Measurements from ENCODE around the gene DNAJA1. TPM values are rescaled to one million over a fixed set of nuclear protein-coding genes. Genes with fewer than 3 reads are reported as not detected.

The DNAJA1 gene
- total and polyA plus RNA-seq, 3 donors from 2014 or later, result 146 to 256 (median 149) TPM

DNA sequence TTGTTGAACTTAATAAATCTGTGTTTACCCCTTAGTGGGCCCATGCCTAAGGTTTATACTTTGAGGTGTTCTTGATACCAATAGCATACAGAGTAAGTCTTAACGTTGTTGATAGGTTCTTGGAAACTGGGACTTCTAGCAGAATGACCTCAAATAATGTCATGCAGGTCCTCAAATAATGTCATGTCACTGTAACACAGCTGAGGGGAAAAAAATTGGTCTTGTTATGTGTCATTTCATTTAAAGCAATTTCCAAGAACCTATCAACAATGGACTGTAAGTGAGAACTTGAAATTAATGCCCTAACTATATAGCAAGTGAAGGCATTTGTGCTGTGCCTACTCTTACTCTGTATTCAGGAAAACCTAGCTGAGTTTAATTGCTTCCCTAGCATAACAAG is 7.2 kb downstream of the DNAJA1 start:
- Histone ChIP-seq H3K27me3 (no peaks in the 10 kb centered on the region), H3K9me3 (no peaks in the 10 kb centered on the region), H3K27ac (no peak overlapping the region), H3K4me3 (no peak overlapping the region), H3K36me3 (ENCODE audit: low read depth, missing control alignments) (no peaks in the 10 kb centered on the region), H3K4me1 (peaks cover 11% of the 10 kb centered on the region)
- no peak for DNase-seq
- TF ChIP-seq, protein P1, sequence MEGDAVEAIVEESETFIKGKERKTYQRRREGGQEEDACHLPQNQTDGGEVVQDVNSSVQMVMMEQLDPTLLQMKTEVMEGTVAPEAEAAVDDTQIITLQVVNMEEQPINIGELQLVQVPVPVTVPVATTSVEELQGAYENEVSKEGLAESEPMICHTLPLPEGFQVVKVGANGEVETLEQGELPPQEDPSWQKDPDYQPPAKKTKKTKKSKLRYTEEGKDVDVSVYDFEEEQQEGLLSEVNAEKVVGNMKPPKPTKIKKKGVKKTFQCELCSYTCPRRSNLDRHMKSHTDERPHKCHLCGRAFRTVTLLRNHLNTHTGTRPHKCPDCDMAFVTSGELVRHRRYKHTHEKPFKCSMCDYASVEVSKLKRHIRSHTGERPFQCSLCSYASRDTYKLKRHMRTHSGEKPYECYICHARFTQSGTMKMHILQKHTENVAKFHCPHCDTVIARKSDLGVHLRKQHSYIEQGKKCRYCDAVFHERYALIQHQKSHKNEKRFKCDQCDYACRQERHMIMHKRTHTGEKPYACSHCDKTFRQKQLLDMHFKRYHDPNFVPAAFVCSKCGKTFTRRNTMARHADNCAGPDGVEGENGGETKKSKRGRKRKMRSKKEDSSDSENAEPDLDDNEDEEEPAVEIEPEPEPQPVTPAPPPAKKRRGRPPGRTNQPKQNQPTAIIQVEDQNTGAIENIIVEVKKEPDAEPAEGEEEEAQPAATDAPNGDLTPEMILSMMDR (IDR thresholded peaks at IDR 0.05), result no peak
- no peak for TF ChIP-seq POLR2A (IDR thresholded peaks at IDR 0.05)
- 59 to 62% methylated on average over 1 of the region's 1 CpG for WGBS, 2 donors
- intact Hi-C loops (cut with DNase I; ENCODE audit: low total_unique reads), result no loop called here

DNA sequence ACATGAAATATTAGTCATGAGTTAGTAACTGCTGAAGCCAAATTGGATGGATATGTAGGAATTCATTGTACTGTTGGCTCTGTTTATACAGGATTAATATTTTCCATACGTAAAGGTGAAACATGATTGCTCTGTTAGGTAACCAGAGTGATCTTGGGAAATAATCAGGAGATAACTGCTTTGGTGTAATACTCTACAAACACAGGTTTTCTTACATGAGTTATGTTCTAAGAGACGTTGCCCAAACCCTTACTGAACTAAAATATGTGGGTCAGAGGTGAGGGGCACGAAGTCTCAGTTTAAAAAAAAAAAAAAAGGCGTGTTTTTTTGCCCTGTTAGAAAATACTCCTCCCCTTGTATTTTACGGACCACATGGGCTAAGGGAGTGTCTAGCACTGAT is 7.8 kb downstream of the DNAJA1 start:
- 68 to 71% methylated on average over 5 of the region's 5 CpGs for WGBS, 2 donors
- intact Hi-C loops (cut with DNase I; ENCODE audit: low total_unique reads), result no loop called here
- Histone ChIP-seq H3K27ac (no peak overlapping the region), H3K9me3 (no peaks in the 10 kb centered on the region), H3K4me3 (no peak overlapping the region), H3K27me3 (no peaks in the 10 kb centered on the region), H3K4me1 (peaks cover 11% of the 10 kb centered on the region), H3K36me3 (ENCODE audit: low read depth, missing control alignments) (no peaks in the 10 kb centered on the region)
- TF ChIP-seq, protein P1 (IDR thresholded peaks at IDR 0.05), result no peak
- no peak for TF ChIP-seq POLR2A (IDR thresholded peaks at IDR 0.05)
- no peak for DNase-seq

DNA sequence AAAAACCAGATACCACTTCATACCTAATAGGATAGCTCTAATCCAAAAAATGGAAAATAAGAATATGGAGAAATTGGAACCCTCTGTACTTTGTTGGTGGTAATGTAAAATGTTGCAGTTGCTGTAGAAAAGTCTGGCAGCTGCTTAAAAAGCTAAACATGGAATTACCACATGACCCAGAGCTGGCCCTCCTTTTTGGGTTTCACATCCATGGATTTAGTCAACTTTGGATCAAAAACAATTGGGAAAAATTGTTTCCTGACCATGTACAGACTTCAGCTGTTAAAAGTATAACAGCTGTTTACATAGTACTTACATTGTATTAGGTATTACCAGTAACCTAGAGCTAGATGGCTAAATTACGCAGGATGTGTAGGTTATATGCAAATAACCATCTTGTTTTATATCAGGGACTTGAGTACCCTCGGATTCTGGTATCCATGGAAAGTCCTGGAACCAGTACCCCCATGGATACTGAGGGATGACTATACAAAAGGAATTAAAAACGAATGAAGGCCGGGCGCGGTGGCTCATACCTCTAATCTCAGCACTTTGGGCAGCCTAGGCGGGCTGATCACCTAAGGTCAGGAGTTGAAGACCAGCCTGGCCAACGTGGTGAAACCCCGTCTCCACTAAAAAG is 15.8 kb downstream of the DNAJA1 start:
- no peaks in the 10 kb centered on the region for H3K4me1 ChIP-seq
- 85 to 90% methylated on average over 9 of the region's 9 CpGs for WGBS, 2 donors
- H3K4me3 ChIP-seq, result no peak overlapping the region
- no peaks in the 10 kb centered on the region for H3K9me3 ChIP-seq
- H3K36me3 ChIP-seq (ENCODE audit: low read depth, missing control alignments), result no peaks in the 10 kb centered on the region
- DNase-seq, result no peak
- TF ChIP-seq, protein P1 (IDR thresholded peaks at IDR 0.05), result no peak
- no peak for TF ChIP-seq POLR2A (IDR thresholded peaks at IDR 0.05)
- no peak overlapping the region for H3K27ac ChIP-seq
- intact Hi-C loops (cut with DNase I; ENCODE audit: low total_unique reads), result no loop called here
- H3K27me3 ChIP-seq, result no peaks in the 10 kb centered on the region

DNA sequence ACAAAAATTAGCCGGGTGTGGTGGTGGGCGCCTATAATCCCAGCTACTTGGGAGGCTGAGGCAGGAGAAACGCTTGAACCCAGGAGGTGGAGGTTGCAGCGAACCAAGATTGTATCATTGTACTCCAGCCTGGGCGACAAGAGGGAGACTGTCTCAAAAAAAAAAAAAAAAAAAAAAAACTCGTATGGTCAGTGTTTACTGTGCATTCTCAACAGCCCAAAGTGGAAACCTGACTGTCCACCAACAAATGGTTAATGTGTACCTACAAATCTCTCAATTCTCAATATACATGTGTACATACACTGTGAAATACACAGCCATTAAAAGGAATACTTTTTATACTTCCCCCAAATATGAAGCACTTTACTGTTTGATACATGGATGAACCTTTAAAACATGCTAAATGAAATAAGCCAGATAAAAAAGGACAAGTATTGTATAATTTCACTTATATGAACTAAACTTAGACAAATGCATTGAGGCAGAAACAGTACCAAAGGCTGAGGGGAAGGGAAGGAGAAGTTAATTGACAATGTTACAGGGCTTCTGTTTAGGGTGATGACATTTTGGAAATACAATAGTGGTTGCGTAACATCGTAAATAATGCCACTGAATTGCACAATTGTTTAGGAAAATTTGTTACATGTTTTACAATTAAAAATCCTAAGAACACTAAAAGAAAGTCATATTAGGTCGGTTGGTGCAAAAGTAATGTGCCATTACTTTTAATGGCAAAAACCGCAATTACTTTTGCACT is 16.5 kb downstream of the DNAJA1 start:
- Histone ChIP-seq H3K9me3 (no peaks in the 10 kb centered on the region), H3K4me1 (no peaks in the 10 kb centered on the region), H3K4me3 (no peak overlapping the region), H3K36me3 (ENCODE audit: low read depth, missing control alignments) (no peaks in the 10 kb centered on the region), H3K27ac (no peak overlapping the region), H3K27me3 (no peaks in the 10 kb centered on the region)
- intact Hi-C loops (cut with DNase I; ENCODE audit: low total_unique reads), result no loop called here
- TF ChIP-seq POLR2A (IDR thresholded peaks at IDR 0.05), result no peak
- TF ChIP-seq, protein P1 (IDR thresholded peaks at IDR 0.05), result no peak
- DNase-seq, result no peak
- 73 to 78% methylated on average over 9 to 10 of the region's 10 CpGs for WGBS, 2 donors
